K562 (cell line): ENCODE measurements around the gene GPR82. TPM values are rescaled to one million over a fixed set of nuclear protein-coding genes. Genes with fewer than 3 reads are reported as not detected.

Source experiments
- ATAC-seq: fragments of 200-7000 bp; cut with Tn5 transposase; 3 replicates; pipeline ENCODE4 v1.9.1; 2020; ENCODE audit warnings: moderate library complexity
- BruUV-seq: library from RNA; stranded (reverse); fragments of 400-500 nt; replicated peaks from 2 replicates; lab custom pipeline; 2021; lab: Mats Ljungman, UMichigan
- CTCF ChIA-PET: fragments of 300-600 bp; formaldehyde crosslinking; extraction: SDS; loops from one replicate; lab custom pipeline; 2021; ENCODE audit warnings: low intra/inter-chr PET ratio; lab: Yijun Ruan, JAX
- POLR2A ChIA-PET: fragments of 300-600, 350-650 bp; sonication (Branson Sonifier 250); formaldehyde crosslinking; extraction: SDS; loops from one replicate; lab custom pipeline; 2021; ENCODE audit warnings: antibody characterized with exemption, inconsistent platforms; lab: Yijun Ruan, JAX
- DNase-seq, 4 experiments: peaks; one replicate each; pipeline versions ENCODE4 v3.0.0 to v3.0.0-alpha.2; 2011 to 2018; ENCODE audit warnings: low spot score in 3 of 4, mixed read lengths in 3 of 4; ENCODE audit errors: extremely low read depth in 1 of 4
- FAIRE-seq: peaks from 2 replicates; lab custom pipeline; 2011; peaks lifted over from hg19 to GRCh38; lab: Jason Lieb, UNC
- H2AFZ ChIP-seq: 2 replicates; pipeline ENCODE4 v1.6.0; 2011; ENCODE audit warnings: low read depth, low read length, control low read depth, inconsistent platforms
- H3K27ac ChIP-seq: fragments of 200-600 bp; 3 replicates; pipeline ENCODE4 v1.8.0; 2011; ENCODE audit warnings: low read depth, mild to moderate bottlenecking, control low read depth, inconsistent platforms, low read length, moderate library complexity, mixed read lengths; ENCODE audit errors: extremely low read depth
- H3K27me3 ChIP-seq, 2 experiments: fragments of 300-600 bp in 1 of 2; 2 replicates in 1 of 2; 3 replicates in 1 of 2; pipeline versions ENCODE4 v1.6.0 to v1.8.0; 2011; ENCODE audit warnings: inconsistent platforms in 2 of 2, low read length in 2 of 2, mild to moderate bottlenecking in 1 of 2, mixed read lengths in 1 of 2, moderate library complexity in 1 of 2; ENCODE audit not compliant: control insufficient read depth in 2 of 2, insufficient read depth in 2 of 2
- H3K36me3 ChIP-seq: fragments of 300-600 bp; 3 replicates; pipeline ENCODE4 v1.8.0; 2011; ENCODE audit warnings: mild to moderate bottlenecking, low read length, inconsistent platforms; ENCODE audit not compliant: control insufficient read depth, insufficient read depth
- H3K4me1 ChIP-seq, 2 experiments: fragments of 200-600 bp in 1 of 2; replicated peaks in 1 of 2; 2 replicates in 1 of 2; 3 replicates in 1 of 2; pipeline versions ENCODE4 v1.5.1 to v1.8.0; 2011; ENCODE audit warnings: inconsistent platforms in 2 of 2, low read length in 2 of 2, mild to moderate bottlenecking in 1 of 2, mixed read lengths in 1 of 2, moderate library complexity in 1 of 2; ENCODE audit not compliant: control insufficient read depth in 2 of 2, insufficient read depth in 2 of 2
- H3K4me2 ChIP-seq: 2 replicates; pipeline ENCODE4 v1.6.1; 2011; ENCODE audit warnings: low read length, control low read depth, inconsistent platforms, mixed read lengths; ENCODE audit not compliant: insufficient read depth
- H3K4me3 ChIP-seq: fragments of 200-600 bp; sonication (generic), shearing (Covaris generic); 2 replicates; pipeline ENCODE4 v1.5.1; 2016; ENCODE audit warnings: control low read depth, inconsistent platforms
- H3K79me2 ChIP-seq: fragments of 200-600 bp; 3 replicates; pipeline ENCODE4 v1.8.0; 2011; ENCODE audit warnings: low read length, inconsistent platforms; ENCODE audit not compliant: control insufficient read depth, insufficient read depth
- H3K9ac ChIP-seq, 2 experiments: 2 replicates each; pipeline versions ENCODE4 v1.6.0 to v1.6.1; 2011; ENCODE audit warnings: low read depth in 2 of 2, low read length in 2 of 2, control low read depth in 1 of 2, inconsistent platforms in 1 of 2, mild to moderate bottlenecking in 1 of 2, mixed read lengths in 1 of 2; ENCODE audit not compliant: insufficient read depth in 1 of 2
- H3K9me1 ChIP-seq: one replicate; pipeline ENCODE4 v1.6.0; 2011; ENCODE audit warnings: inconsistent platforms, mild to moderate bottlenecking, low read length, moderate library complexity; ENCODE audit not compliant: control insufficient read depth, insufficient read depth
- H3K9me3 ChIP-seq: replicated peaks from 2 replicates; pipeline ENCODE4 v1.5.1; 2011; ENCODE audit warnings: low read depth, low read length, inconsistent platforms; ENCODE audit not compliant: control insufficient read depth, insufficient read depth
- H4K20me1 ChIP-seq: replicated peaks from 2 replicates; pipeline ENCODE4 v1.6.1; 2011; ENCODE audit warnings: low read length, inconsistent platforms, mixed read lengths; ENCODE audit not compliant: control insufficient read depth, insufficient read depth
- ARNT ChIP-seq, 2 experiments: fragments of 450-650 bp; IDR thresholded peaks; 2 replicates each; pipeline ENCODE4 v1.6.1; 2016; ENCODE audit warnings: mild to moderate bottlenecking in 1 of 2
- CBX2 ChIP-seq: fragments of 200-600 bp; sonication (generic); IDR thresholded peaks from one replicate; pipeline ENCODE4 v1.6.1; 2012; ENCODE audit warnings: mild to moderate bottlenecking, low read length, inconsistent platforms; ENCODE audit not compliant: insufficient read depth, poor library complexity, severe bottlenecking
- CREB1 ChIP-seq, 2 experiments: sonication (generic) in 1 of 2; formaldehyde crosslinking in 1 of 2; IDR thresholded peaks; 2 replicates each; pipeline versions ENCODE4 v1.6.1 to v1.8.0; 2012 to 2022; ENCODE audit warnings: inconsistent platforms in 1 of 2, mild to moderate bottlenecking in 1 of 2, missing genetic modification reagents in 1 of 2, moderate library complexity in 1 of 2
- FOXJ3 ChIP-seq: sonication (generic); formaldehyde crosslinking; IDR thresholded peaks from 2 replicates; pipeline ENCODE4 v1.4.0; 2020; ENCODE audit warnings: mild to moderate bottlenecking, missing genetic modification reagents
- HDAC1 ChIP-seq, 2 experiments: fragments of 450-650 bp; IDR thresholded peaks; 2 replicates each; pipeline ENCODE4 v1.6.1; 2016 to 2017; ENCODE audit warnings: inconsistent platforms in 1 of 2, mild to moderate bottlenecking in 1 of 2, moderate library complexity in 1 of 2
- NR2C1 ChIP-seq, 2 experiments: fragments of 450-650 bp; IDR thresholded peaks; 2 replicates each; pipeline ENCODE4 v1.6.1; 2017; ENCODE audit warnings: mild to moderate bottlenecking in 2 of 2, antibody characterized with exemption in 1 of 2, inconsistent platforms in 1 of 2, missing compliant biosample characterization in 1 of 2, missing genetic modification characterization in 1 of 2
- RFX1 ChIP-seq: fragments of 450-650 bp; IDR thresholded peaks from 2 replicates; pipeline ENCODE4 v1.6.1; 2016; ENCODE audit warnings: mild to moderate bottlenecking, moderate library complexity
- RFX5 ChIP-seq: IDR thresholded peaks from 2 replicates; pipeline ENCODE4 v1.6.1; 2011; ENCODE audit warnings: low read depth, mild to moderate bottlenecking, improper control_type of control experiment, low read length
- STAT5B ChIP-seq: fragments of 250-450 bp; sonication (Bioruptor Pico); IDR thresholded peaks from 2 replicates; pipeline ENCODE4 v1.8.0; 2021; ENCODE audit warnings: mild to moderate bottlenecking, inconsistent platforms
- U2AF2 ChIP-seq: fragments of 200-400 bp; formaldehyde crosslinking; optimal IDR thresholded peaks from 2 replicates; pipeline ENCODE3; 2017; ENCODE audit warnings: low read depth, mild to moderate bottlenecking, low read length
- WHSC1 ChIP-seq: IDR thresholded peaks from one replicate; pipeline ENCODE4 v1.6.1; 2012; ENCODE audit warnings: low read length, control low read depth, inconsistent platforms
- ZBTB8A ChIP-seq: fragments of 450-650 bp; IDR thresholded peaks from 2 replicates; pipeline ENCODE4 v1.6.1; 2018; ENCODE audit warnings: mild to moderate bottlenecking, moderate library complexity; ENCODE audit not compliant: partially characterized antibody
- WGBS: fragments of 100-300 bp; shearing (Covaris generic); methylation state at CpG from one replicate; pipeline ENCODE4 v1.1.6; 2016; ENCODE audit warnings: low coverage, mixed read lengths; ENCODE audit not compliant: insufficient coverage; ENCODE audit errors: missing lambda C conversion rate; 5-methylcytosine and 5-hydroxymethylcytosine counted together
- in situ Hi-C: fragments of 300-500 bp; cut with MboI; formaldehyde crosslinking; loops from 4 replicates; pipeline ENCODE4 v1.15.0; 2018; ENCODE audit warnings: inconsistent platforms, mixed read lengths
- intact Hi-C: fragments of 100-400 bp; cut with micrococcal nuclease; formaldehyde crosslinking; loops from 2 replicates; pipeline ENCODE4 v1.14.2; 2022
- polyA plus RNA-seq, 8 experiments: library from polyadenylated mRNA; depleted of rRNA in 4 of 8; stranded (reverse) in 5 of 8; unstranded in 3 of 8; fragments of >200 nt; fragmentation: Nextera tagmentation in 2 of 8; fragmentation: Illumina TruSeq in 1 of 8; extraction: Ambion mirVana in 2 of 8; extraction: Trizol in 1 of 8; gene quantifications; 2 replicates each; pipeline versions ENCODE4 v1.2.1 to v1.2.3, GENCODE V29; 2011 to 2014; ENCODE audit warnings: inconsistent platforms in 1 of 8, missing spikeins in 1 of 8
- total RNA-seq, 7 experiments: library from RNA; depleted of rRNA in 6 of 7; stranded (reverse); fragments of >200 nt in 6 of 7; fragmentation: Illumina TruSeq in 2 of 7; extraction: Trizol in 2 of 7; gene quantifications; 2 replicates each; pipeline versions ENCODE4 v1.2.1 to v1.2.3, GENCODE V29; 2011 to 2021; ENCODE audit warnings: low replicate concordance in 1 of 7
- TF ChIP-seq, protein P1 (sequence below): fragments of 450-650 bp; IDR thresholded peaks from 2 replicates; pipeline ENCODE4 v1.6.1; 2016
- TF ChIP-seq, protein P2 (sequence below): fragments of 200-800 bp; sonication (Bioruptor generic); IDR thresholded peaks from 2 replicates; pipeline ENCODE4 v1.6.1; 2016; ENCODE audit warnings: missing genetic modification characterization, missing compliant biosample characterization

Gene GPR82
- total and polyA plus RNA-seq, 9 of the 15 experiments (the other 6 are each of a cell fraction or from before 2014, with no cell fraction given) = not detected

DNA sequence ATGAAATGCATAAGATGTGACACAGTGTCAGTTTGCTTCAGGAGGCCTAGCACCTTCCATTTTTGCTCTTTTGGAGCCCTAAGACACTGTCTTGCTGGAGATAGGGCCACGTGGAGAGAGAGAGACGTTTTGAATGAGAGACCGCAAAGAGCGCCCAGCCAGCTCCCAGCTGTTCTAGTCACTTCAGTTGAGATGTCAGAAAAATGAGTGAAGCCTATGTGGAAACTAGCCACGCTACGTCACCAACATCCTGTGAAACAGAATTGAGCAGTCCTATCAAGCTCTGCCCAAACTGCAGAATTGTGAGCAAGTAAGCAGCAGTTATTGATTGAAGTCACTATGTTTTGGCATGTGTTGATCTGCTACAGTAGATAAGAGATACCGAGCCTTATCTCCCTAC, 13.1 kb downstream of the GPR82 start (continued):
- TF ChIP-seq RFX5 (no peak), NR2C1 (IDR thresholded peaks at IDR 0.05) (no peak), NR2C1 (tag; IDR thresholded peaks at IDR 0.05) (no peak), CBX2 (no peak), RFX1 (no peak), HDAC1 (IDR thresholded peaks at IDR 0.05) (no peak), U2AF2 (no peak), ZBTB8A (no peak), ARNT (IDR thresholded peaks at IDR 0.05) (no peak)
- TF ChIP-seq, protein P1, sequence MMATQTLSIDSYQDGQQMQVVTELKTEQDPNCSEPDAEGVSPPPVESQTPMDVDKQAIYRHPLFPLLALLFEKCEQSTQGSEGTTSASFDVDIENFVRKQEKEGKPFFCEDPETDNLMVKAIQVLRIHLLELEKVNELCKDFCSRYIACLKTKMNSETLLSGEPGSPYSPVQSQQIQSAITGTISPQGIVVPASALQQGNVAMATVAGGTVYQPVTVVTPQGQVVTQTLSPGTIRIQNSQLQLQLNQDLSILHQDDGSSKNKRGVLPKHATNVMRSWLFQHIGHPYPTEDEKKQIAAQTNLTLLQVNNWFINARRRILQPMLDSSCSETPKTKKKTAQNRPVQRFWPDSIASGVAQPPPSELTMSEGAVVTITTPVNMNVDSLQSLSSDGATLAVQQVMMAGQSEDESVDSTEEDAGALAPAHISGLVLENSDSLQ = 0 out of 2 replicates have a peak, but pooled peaks have one; percentile 17

DNA sequence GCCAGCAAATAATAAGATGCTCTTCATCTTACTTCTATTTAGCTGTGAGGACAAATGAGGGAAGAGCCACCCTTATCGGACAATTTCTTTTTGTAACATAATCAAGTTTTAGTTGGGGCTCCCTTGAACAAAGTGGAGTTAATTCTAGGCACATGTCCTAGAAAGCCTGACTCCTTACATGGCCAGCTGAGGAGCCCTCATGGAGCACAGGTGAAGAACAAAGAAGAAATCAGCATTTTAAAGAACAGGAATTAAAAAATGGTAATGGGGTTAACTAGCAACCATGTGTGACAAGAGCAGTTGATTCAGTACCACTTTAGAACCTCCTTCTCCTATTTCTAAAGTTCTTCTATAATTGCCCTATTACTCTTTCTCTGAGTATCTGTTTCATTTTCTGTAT, 15.9 kb downstream of the GPR82 start:
- Histone ChIP-seq H3K9me1 (no peaks in the 10 kb centered on the region), H3K4me1 (peaks cover 0 to 5% of the 10 kb centered on the region in 2 experiments; a peak in 2 of 5 replicates), H3K36me3 (no peaks in the 10 kb centered on the region), H3K4me3 (no peak overlapping the region), H3K4me2 (no peak overlapping the region), H3K9me3 (no peaks in the 10 kb centered on the region), H3K79me2 (no peaks in the 10 kb centered on the region), H4K20me1 (no peaks in the 10 kb centered on the region), H3K27me3 (no peaks in the 10 kb centered on the region), H2AFZ (no peak overlapping the region), H3K9ac (no peak overlapping the region), H3K27ac (no peak overlapping the region)
- in situ Hi-C loops (no loop called here), intact Hi-C loops (no loop called here)
- FAIRE-seq (no peak), DNase-seq (no peak), ATAC-seq (no peak)
- ChIA-PET POLR2A (no interaction called here), CTCF (no interaction called here)
- 60% methylated on average over 1 of the region's 1 CpG for WGBS
- BruUV-seq = no TSS peak
- TF ChIP-seq WHSC1 (no peak), CREB1 (IDR thresholded peaks at IDR 0.05) (no peak), CREB1 (CRISPR knock-in tag; IDR thresholded peaks at IDR 0.05) (no peak), STAT5B (no peak), FOXJ3 (CRISPR knock-in tag) (no peak)
- TF ChIP-seq, protein P2, sequence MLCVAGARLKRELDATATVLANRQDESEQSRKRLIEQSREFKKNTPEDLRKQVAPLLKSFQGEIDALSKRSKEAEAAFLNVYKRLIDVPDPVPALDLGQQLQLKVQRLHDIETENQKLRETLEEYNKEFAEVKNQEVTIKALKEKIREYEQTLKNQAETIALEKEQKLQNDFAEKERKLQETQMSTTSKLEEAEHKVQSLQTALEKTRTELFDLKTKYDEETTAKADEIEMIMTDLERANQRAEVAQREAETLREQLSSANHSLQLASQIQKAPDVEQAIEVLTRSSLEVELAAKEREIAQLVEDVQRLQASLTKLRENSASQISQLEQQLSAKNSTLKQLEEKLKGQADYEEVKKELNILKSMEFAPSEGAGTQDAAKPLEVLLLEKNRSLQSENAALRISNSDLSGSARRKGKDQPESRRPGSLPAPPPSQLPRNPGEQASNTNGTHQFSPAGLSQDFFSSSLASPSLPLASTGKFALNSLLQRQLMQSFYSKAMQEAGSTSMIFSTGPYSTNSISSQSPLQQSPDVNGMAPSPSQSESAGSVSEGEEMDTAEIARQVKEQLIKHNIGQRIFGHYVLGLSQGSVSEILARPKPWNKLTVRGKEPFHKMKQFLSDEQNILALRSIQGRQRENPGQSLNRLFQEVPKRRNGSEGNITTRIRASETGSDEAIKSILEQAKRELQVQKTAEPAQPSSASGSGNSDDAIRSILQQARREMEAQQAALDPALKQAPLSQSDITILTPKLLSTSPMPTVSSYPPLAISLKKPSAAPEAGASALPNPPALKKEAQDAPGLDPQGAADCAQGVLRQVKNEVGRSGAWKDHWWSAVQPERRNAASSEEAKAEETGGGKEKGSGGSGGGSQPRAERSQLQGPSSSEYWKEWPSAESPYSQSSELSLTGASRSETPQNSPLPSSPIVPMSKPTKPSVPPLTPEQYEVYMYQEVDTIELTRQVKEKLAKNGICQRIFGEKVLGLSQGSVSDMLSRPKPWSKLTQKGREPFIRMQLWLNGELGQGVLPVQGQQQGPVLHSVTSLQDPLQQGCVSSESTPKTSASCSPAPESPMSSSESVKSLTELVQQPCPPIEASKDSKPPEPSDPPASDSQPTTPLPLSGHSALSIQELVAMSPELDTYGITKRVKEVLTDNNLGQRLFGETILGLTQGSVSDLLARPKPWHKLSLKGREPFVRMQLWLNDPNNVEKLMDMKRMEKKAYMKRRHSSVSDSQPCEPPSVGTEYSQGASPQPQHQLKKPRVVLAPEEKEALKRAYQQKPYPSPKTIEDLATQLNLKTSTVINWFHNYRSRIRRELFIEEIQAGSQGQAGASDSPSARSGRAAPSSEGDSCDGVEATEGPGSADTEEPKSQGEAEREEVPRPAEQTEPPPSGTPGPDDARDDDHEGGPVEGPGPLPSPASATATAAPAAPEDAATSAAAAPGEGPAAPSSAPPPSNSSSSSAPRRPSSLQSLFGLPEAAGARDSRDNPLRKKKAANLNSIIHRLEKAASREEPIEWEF (CRISPR knock-in tag) = no peak
